Fibroblast of the conjunctiva (primary cell): ENCODE data around the gene CCM2.

Experiments used
- DNase-seq: peaks from one replicate; pipeline ENCODE4 v3.0.0-alpha.2; 2010; ENCODE audit warnings: low read depth

CCM2 gene

DNA sequence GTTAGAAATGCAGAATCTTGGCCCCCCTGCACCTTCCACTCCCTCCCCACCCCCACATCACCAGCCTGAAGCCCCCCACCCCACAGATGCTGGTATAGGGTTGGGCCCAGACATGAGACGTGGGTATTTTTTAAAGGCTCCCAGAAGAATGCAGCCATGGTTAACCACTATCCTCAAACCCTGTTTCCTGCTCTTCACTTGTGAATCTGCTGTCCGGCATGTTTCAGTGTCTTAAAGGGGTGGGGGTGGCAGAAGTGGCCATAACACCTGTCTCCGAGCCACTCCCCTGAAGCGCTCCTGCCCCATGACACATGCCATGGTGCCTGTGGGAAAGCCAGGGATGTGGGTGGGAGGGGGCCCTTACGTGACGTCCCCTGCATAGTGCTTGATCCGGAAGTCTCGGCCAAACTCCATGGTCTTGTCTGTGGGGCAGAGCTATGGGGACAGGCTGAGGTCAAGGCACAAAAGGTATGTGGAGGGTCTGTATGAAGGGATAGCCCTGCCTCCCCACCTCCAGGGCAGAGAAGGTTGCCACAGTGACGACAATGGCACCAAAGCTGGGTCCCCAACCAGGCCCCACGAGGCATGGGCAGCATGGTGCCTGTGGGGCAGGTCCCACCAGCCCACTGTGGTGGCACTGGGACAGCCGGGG is 30.8 kb upstream of the CCM2 start:
- DNase-seq: no peak

DNA sequence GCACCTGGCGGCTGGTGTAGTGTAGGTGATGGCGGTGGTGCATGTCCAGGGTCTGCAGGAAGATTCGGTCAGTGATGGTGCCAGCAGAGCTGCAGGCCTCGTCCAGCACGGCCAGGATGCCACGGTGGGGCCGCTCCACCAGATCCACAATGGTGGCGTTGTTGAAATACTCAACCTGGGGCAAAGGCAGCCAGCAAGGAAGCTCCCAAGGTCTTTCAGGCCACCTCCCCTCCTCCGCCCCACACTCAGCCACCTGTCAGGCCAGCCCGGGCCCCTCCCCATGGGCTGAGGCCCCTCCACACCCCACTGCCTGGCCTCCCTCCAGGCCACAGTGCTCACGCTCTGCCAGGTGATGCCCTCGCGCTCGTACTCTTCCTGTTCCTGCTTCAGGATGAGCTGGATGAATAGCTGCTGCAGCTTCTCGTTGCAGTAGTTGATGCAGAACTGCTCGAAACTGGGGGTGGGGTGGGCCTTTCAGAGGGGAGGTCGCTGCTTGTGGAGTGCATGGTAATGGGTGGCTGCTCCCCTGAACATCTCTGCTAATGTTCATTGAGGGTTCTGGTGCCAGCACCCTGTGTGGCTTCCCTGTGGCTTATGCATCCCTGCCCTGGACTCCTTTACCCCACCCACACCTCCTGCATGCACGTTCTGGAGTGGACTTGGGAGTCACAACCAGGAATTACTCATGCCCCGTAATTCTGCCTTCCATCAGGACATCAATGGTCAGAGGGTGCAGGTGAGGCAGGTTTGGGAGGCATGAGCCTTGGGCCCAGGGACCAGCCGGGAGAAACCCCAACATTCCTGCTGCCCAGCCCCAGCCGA is 30.1 kb upstream of the CCM2 start:
- DNase-seq: no peak

DNA sequence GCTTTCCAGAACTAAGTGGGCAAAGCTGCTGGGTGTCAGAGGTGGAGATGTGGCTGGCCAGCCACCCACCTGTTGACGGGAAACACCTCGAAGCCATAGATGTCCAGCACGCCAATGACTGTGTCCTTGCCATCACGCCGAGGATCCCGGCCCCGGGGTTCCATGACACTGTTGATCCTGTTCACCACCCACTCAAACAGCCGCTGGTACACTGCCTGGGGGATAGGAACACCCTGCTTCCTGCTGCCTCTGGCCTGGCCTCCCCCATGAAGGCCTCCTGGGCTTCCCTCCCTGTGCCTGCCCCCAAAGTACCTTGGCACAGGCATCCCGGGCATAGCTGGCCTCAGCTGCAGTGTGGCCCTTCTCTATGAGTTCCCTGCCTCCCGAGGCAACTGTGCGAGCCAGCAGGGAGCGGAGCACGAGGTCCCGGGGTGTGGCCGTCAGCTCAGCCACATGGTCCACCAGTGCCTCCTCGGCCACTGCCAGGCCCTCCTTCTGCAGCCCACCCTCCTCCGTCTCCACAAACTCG is 29.4 kb upstream of the CCM2 start:
- no peak for DNase-seq

DNA sequence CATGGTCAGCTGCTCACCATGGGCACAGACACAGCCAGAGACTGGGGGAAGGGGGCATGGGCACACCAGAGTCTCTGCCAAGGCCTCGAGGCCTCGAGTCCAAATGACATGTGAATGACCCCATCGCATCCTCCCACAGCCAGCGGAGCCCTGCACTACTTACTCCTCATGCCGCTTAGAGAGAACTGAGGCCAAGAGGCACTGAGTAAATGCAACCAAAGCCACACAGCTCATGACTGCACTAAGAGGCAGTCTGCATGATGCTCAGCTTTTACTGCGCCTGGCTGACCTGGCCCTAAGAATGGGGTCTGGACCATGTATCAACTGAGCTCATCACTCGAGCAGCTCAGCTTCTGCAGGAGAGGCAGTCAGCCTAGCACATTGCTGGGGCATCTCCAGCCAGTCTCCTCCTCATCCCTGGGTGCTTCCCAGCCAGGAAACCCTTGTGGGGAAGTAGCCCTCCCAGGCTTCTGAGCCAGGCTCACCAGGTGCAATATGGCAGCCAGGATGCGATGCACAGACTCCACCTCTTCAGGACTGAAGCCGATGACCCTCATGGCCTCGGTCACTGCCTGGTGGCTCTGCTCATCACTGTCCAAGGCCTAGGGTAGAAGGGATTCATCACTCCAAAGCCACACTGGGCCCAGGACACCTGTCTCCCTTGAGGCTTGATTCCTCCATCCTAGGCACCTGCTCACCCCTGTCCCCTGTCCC is 28.7 kb upstream of the CCM2 start:
- DNase-seq: no peak

DNA sequence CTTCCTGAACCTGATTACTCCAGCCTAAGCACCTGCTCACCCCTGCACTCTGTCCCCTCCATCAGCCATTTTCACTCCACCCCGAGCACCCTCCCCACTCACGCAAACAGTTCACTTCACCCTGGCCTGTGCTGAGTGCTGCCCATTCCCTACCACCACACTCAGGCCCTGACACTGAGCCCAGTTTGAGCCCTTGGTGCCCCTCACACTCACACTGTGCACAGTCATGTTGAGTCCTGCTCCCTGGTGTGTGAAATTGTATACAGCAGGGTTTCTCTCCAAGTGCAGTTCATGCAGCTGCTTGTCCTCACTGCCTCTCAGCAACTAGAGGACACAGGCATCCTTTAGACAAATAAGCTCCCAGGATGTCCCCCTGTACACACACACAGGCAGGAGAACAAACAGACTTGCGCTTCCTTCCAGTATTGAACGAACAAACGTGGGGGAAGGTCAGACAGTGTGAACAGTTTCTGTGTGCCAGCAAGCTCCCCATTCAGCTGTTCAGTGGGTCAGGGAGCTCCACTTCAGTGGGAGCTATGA is 28.0 kb upstream of the CCM2 start:
- DNase-seq: no peak

DNA sequence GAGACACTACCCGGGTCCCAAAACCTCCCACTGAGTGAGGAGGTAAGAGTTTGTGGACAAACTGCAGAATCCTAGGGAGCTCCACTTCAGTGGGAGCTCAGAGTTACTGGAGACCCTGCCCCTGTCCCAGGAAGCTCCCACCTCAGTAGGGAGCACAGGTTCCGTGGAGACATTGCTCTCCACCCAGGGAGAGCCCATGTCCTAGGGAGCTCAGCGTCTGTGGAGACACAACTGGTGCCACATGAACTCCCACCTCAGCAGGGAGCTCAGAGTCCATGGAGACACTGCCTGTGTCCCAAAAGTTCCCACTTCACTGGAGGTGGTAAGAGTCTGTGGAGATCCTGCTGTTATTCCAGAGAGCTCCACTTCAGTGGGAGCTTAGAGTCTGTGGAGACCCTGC is 27.4 kb upstream of the CCM2 start:
- no peak for DNase-seq

DNA sequence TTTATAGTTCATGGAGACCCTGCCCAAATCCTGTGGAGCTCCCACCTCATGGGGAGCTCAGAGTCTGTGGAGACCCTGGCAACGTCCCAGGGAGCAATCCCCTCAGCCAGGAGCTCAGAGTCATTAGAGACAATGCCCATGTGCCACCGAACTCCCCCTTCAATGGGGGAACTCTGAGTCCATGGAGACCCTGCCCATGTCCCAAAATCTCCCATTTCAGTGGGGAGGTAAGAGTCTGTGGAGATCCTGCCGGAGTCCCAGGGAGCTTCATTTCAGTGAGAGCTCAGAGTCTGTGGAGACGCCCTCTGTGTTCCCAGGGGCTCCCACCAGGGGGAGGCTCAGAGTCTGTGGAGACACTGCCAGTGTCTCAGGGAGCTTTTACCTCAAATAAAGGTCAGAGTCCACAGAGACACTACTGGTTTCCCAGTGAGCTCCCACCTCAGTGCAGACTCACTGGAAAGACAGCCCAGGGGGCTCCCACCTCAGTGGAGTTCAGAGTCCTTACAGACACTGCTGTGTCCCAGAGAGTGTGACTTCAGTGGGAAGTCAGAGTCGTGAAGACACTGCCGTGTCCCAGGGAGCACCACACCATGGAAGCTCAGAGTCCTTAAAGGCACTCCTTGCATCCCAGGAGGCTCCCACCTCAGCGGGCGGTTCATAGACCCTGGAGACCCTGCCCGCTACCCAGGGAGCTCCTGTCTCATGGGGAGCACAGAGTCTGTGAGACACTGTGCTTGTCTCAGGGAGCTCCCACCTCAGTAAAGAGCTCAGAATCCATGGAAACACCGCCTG is 26.2 kb upstream of the CCM2 start:
- no peak for DNase-seq

DNA sequence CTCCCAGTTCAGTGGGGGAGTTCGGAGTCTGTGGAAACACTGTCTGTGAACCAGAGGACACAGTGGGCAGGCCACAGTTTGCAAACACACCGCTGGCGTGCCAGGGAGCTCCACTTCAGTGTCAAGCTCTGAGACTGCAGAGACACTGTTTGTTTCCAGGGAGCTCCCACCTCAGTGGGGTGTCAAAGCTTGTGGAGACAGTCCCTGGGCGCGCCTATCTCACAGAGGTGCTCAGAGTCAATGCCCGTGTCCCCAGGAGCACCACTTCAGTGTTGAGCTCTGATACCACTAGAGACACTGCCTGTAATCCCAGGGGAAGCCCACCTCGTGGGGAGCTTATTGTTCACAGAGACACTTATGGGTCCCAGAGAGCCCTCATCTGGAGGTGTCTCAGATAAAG is 25.5 kb upstream of the CCM2 start:
- DNase-seq: no peak

DNA sequence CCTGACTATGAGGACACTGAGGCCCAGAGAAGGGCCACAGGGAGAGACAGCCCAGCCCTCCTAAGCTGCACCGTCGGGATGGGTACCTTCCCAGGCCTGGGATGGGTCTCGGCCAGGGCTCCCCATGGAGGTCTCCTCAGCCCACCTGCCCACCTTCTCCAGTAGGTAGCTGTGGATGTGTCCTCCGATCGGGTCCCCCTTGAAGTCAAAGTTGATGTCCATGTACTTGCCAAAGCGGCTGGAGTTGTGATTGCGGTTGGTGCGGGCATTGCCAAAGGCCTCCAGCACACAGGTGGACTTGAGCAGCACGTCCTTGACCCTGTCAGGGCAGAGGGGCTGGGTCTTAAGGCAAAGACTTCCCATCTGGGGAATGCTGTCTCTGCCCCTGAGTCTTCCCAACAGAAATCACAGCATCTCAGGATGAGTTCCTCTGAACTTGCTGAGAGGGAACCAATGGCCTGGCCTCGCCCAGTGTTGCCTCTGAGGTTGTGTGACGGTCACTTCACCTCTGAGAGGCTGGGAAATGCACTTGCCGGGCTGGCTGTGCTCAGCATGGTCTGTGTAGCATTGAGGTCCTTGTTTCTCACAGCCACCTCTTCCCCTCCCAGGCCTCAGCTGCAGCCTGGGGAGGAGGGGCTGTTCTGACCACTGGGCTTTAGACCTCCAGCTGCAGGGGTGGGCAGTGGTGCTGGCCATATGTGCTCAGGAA is 24.5 kb upstream of the CCM2 start:
- DNase-seq: no peak

DNA sequence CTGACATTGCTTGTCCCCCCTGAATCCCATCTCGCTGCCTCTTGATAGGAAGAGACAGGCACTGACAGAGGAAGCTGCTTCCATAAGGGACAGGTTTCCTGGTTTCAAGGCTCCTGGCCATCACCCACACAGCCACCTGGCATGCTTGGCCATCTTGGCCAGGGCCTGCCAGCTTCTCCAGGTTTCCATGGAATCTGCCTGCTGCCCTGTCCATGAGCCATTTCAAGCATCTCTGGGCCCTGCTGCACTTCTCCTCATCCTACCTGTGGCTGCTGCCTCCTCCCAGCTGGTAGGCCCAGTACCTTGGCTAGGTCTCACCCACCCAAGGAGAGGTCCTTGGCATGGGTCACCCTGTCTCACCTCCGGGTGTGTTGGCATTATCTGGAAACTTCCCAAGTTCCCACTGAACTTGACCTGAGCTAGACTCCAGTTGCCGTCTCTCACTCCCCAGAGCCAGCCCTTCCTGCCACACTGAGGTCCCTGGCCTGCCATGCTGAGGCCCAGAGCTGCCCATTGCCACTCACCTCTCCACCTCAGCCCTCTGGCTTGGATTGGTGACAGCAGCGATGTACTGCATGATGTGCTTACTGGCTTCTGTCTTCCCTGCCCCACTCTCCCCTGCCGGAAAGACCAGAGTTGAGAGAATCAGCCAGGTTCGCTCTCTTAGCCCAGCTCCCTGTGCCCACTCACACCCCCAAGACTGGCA is 23.8 kb upstream of the CCM2 start:
- no peak for DNase-seq

DNA sequence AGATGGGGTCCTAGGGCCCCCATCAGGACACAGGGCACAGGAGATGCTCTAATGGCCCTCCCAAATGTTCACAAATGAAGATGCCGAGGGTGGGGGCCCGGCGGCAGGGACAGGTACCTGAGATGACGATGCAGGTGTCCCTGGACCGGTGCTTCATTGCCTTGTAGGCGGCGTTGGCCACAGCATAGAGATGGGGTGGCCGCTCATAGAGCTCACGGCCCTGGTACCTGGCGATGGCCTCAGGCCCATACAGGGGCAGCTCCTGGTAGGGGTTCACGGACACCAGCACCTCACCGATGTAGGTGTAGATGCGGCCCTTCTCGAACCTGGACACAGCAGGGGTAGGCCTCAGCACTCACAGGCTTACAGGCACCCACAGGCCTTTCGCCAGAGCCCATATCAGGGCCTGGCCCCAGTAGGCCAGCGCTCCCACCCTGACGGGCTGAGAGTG is 23.2 kb upstream of the CCM2 start:
- no peak for DNase-seq

DNA sequence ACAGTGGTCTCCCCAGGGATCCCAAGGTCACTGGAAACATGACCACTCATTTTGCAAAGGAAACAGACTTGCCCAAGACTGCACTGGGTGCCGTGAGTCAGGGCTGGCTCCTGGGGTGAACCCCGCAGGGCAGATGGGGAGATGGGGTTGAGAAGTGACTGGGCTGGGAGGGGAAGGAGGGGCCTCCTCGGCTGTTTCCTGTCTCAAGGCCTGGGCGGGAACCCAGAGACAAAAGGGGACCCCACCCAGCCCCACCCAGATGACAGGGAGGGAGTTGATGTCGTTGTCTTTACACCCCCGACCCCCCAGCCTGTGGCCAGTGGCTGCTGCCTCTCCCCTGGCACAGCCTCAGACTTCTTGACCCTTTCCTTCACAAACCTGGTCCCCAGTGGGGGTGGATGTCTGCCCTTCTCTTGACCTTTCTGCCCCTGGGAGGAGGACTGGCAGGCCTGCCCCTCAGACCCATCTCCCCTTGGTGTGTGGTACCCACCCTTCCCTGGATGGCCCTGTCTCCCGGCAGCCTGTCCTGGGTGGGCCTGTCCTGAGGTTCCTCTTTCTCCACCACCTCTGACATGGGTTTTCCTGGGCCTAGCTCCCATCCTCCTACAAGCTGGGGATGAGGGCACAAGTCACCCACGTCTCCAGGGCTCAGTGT is 22.6 kb upstream of the CCM2 start:
- DNase-seq: no peak

DNA sequence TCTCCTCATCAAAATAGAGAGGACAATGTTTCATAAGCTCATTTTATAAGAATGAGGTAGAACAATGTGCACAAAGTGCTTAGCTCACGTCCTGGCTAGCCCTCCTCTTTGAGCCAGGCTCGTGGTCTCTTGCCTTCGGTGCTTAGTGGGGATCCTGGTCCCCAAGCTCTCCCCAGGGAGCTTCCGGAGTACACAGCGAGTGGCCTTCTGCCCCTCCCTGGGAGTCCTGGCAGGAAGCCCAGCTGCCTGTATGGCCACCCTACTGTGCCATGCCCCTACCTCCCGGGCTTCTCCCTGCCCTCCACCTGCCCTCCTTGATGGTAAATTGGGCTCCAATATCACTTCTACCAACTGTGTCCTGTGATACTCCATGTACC is 22.1 kb upstream of the CCM2 start:
- no peak for DNase-seq

DNA sequence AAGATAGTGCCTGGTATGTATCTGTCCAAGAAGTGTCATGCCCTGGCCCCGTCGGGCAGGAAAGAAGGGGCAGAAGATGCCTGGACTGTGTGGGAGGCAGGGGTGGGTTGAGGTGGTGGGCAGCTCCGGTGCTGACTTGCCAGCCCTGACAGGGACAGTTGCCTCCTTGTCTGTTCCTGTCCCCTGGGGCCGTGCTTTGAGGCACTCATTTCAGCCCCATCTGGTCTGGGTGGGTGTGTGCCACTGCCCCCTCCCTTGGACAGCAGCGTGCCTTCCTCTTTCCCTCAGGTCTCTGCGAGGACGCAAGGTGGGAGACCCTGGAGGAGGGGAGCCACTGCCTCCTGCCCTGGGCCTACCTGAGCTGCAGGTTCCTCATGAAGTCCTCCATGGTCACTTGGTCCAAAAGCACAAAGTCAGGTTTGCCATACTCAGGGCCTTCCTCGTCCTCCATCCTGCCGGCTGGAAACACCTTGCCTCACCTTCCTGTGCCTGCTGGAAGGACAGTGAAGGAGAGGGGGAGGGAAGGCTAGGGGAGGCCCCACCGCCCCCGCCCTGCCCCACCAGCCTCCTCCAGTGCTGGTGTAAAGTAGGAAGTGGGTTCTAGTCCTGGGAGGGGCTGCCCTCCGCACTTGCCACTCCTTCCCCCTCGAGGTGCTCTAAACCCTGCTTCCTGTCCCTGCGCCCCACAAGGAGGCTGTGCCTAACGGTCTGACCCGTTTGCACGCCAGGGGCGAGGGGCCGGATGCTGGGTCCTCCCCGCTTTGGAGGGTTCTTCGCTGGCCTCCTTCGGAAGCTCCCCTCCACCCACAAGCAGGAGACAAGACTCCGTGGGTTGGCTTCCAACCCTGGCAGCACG is 21.3 kb upstream of the CCM2 start, which contains the start of gene MYO1G:
MYO1G (minus strand) TSS at position 505 of the 856 bp plus-strand sequence; CDS start at position 451, 54 bp downstream.
- no peak for DNase-seq

DNA sequence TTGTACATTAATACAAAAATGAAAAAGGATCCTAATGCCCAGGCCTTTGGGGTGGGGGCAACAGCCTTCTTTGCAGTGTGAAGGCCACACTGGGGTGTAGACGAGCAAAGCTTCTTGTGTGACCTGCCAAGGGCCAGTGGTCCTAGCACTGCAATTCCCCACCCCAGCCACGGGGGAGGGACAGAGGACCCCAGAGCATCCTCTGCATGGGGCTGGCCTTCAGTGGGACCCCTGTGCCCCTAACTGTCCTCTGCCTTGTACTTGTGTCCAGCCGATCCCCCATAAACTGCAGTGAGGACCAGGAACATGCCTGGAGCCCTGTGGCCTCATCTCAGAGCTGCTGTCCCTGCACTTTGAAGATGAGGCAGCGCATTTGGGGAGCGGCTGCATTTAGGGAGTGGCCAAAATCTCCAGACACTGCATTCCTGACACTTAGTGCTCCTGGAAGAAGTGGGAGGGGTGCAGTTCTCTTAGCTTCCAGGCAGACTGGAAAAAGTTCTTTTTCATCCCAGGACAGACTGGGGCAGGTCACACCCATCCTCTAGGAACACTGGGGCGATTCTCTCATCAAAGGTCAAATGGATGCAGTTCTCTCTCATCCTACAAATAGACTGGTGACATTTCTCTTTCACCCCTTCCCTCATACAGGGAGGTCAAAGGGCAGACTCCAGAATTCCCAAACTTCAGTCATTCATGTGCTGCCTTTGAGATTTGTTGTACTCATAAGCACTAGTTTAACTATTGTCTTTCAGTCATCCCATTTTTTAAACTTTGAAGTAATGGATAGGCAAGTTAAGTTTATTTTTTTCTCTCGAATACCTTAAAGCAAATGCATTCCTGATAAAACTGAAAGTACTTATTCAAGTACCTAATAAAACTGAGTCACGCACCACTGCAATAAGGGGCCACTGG is 20.3 kb upstream of the CCM2 start:
- no peak for DNase-seq

DNA sequence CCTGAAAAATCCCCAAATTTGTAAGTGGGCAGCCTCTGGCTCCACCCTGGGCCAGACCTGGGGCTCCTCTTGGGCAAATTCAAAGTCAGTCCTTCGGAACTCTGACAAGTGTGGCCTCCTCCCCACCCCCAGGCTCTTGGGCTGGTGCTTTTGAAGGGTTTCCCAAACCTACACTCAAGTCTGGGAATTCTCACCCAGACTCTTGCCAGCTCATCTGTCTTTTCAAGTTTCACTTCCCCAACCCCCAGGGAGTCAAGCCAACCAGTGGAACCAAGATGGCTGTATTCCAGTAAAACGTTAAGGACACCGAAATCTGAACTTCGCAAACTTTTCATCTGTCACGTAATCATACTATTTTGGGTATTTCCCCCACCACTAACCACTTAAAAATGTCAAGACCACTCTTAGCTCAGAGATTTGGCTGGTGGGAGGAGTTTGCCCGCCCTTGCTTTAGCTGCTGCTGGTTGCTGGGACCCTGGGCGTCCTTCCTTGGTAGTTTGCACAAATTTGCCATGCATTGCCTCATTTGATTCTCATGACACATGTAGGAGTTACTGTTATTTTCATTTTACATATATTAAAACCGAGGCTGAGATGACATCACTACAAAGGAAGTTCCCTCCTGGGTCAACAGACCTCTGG is 19.5 kb upstream of the CCM2 start:
- no peak for DNase-seq

DNA sequence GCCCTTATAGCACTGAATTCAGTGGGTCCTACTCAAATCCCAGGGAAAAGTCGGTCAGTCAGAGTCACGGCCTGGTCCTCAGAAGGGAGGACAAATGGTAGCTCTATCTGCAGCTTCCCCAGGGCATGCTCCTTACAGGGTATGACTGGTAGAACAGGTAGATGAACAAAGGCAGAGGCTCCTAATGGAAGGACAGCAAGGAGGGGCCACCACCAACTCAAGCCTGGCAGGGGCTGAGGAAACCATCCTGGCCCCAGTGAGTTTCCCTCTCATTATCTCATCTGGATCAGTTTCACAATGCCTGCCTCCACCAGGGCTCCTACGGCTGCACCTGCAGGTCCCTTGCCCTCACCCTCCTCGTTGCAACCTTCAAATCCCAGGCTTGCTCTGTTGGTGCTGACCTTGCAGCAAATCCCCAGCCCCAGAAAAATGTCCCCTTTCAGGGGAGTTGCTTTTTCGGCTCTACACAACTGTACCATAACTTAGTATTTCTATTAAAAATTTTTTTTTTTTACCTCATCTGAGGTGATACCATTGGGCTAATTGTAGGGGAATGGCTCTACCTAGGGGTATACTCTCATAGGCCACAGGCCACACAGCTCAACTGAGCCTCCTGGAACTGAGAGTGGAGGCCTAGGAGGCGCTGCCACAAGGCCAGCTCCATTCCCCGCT is 18.8 kb upstream of the CCM2 start:
- DNase-seq: no peak
